ENCODE results near the gene BLCAP.

DNA sequence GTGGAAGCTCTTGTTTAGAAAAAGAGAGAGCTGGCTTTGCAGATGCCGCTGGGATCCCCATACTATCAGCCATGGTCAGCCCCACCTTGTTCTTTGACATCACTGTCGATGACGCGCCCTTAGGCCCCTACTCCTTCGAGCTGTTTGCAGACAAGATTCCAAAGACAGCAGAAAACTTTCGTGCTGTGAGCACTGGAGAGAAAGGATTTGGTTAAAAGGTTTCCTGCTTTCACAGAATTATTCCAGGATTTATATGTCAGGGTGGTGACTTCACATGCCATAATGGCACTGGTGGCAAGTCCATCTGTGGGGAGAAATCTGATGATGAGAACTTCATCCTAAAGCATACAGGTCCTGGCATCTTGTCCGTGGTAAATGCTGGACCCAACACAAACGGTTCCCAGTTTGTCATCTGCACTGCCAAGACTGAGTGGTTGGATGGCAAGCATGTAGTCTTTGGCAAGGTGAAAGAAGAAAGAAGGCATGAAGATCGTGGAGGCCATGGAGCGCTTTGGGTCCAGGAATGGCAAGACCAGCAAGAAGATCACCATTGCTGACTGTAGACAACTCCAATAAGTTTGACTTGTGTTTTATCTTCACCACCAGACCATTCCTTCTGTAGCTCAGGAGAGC, 2.4 kb upstream of the BLCAP start:
- TF ChIP-seq EZH2 (IDR thresholded peaks at IDR 0.05) (no peak), POLR2AphosphoS5 (IDR thresholded peaks at IDR 0.05; ENCODE audit: borderline replicate concordance, low read depth, low read length) (no peak)
